ENCODE results near the gene FAM50A. TPM values are rescaled to one million over a fixed set of nuclear protein-coding genes. Genes with fewer than 3 reads are reported as not detected.

The FAM50A gene
- total and polyA plus RNA-seq, 8 donors, result 21.2 to 128 (median 23.0) TPM

DNA sequence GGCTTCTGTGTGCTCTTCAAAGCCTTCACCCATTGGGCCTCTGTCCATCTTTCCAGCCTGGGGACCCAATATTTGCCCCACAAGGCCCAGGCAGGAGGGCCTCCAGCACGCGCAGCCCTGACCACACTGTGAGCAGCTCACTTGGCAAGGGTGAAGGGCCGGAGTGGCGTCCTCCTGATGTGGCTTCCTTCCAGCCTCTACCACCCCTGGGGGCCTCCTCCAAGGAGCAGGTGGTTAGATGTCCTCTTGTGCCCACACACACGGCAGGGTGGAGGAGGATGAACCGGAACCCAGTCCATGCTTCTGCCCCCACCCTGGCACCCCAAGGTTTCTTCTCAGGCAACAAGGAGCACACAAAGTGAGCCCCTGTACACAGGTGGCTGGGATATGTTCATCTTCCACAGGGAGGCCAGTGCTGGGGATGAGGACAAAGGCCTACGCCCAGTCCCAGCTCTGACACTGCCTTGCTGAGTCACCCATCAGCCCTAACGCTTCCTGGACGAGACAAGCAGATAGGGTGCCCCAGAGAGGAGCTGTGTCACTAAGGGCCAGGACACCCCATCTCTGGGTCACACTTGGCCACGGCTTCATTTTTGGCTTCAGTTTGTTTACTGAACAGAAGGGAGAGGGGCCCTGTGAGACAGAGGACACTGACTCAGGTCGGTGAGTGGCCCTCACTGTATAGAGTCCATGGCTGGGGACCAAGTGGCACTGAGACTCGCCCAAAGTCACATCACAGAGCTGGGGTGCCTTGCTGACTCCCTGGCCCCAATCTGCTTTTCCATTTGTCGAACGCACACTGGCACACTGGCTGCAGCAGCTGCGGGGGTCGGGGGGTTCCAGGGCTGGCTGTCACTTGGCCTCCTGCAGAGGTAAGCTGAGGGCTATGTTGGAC is 40.6 kb downstream of the FAM50A start:
- intact Hi-C loops (cut with DNase I), result no loop called here
- no peak overlapping the region for H3K27ac ChIP-seq

DNA sequence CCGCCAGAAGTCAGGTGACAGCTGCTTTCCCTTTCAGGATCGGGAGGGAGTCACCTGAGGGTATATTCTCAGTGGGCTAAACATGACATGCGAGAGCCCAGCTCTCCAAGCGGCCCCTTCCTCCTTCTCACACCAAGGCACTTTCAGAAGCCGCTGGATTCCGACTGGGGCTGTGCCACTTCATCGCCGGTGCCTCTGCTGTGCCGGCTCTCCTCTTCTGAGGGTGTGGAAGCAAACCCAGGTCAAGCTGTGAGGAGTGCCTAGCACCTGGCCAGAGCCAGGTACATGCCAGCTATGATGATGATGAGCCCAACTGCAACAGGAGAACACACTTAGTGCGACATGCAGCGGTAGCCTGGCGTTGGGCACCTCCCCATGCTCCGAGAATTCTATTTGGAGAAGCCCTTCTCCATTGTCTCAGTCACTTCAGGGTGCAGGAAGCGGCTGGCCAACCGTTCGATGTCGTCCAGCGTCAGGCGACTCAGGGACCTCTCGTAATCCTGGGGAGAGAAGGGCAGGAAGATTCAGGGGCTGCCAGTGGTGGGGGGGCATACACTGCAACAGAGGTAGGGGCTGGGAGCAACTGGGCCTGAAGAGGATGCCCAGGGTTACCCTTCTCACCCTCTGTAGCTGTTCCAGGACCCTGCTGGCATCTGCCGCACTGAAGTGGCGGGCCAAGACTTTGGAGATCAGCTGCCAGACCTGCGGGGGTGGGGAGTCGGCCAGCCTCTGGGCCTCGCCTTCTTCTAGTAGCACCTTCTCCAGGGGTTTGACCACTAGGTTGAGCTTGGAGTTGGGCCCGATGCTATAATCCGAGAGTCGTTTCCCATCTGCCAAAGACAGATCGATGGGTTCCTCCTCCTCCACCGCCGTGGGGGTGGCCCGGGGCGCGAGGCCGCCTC is 41.5 kb downstream of the FAM50A start:
- no peak for ATAC-seq
- Histone ChIP-seq H3K36me3 (no peaks in the 10 kb centered on the region), H3K27ac (peak overlapping the region in 3 of 4 donors; percentile 61 to 75 (median 73)), H3K4me1 (peaks cover 0 to 5% (median 0%) of the 10 kb centered on the region in 3 donors), H3K27me3 (no peaks in the 10 kb centered on the region), H3K9me3 (no peaks in the 10 kb centered on the region), H3K4me3 (peak overlapping the region; percentile 35 to 61 (median 46))
- peak in 2 of 6 donors; percentile 54 to 73 for DNase-seq
- TF ChIP-seq, protein P1, sequence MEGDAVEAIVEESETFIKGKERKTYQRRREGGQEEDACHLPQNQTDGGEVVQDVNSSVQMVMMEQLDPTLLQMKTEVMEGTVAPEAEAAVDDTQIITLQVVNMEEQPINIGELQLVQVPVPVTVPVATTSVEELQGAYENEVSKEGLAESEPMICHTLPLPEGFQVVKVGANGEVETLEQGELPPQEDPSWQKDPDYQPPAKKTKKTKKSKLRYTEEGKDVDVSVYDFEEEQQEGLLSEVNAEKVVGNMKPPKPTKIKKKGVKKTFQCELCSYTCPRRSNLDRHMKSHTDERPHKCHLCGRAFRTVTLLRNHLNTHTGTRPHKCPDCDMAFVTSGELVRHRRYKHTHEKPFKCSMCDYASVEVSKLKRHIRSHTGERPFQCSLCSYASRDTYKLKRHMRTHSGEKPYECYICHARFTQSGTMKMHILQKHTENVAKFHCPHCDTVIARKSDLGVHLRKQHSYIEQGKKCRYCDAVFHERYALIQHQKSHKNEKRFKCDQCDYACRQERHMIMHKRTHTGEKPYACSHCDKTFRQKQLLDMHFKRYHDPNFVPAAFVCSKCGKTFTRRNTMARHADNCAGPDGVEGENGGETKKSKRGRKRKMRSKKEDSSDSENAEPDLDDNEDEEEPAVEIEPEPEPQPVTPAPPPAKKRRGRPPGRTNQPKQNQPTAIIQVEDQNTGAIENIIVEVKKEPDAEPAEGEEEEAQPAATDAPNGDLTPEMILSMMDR (IDR thresholded peaks at IDR 0.05), result no peak
- no peak for FAIRE-seq
- intact Hi-C loops (cut with DNase I), result no loop called here
- 41 to 60% methylated on average over 35 of the region's 35 CpGs for WGBS, 2 donors

More for the DNA sequence above, 40.6 kb downstream of the FAM50A start:
- peak in 1 of 6 donors; percentile 64 for DNase-seq
- H3K4me1 ChIP-seq, result peaks cover 0 to 5% (median 0%) of the 10 kb centered on the region in 3 donors
- TF ChIP-seq, protein P1 (IDR thresholded peaks at IDR 0.05), result no peak
- FAIRE-seq, result no peak
- no peak overlapping the region for H3K4me3 ChIP-seq
- H3K27me3 ChIP-seq, result no peaks in the 10 kb centered on the region
- WGBS, 2 donors, result 79 to 80% methylated on average over 16 of the region's 16 CpGs
- no peaks in the 10 kb centered on the region for H3K36me3 ChIP-seq
- H3K9me3 ChIP-seq, result no peaks in the 10 kb centered on the region
- ATAC-seq, result no peak

DNA sequence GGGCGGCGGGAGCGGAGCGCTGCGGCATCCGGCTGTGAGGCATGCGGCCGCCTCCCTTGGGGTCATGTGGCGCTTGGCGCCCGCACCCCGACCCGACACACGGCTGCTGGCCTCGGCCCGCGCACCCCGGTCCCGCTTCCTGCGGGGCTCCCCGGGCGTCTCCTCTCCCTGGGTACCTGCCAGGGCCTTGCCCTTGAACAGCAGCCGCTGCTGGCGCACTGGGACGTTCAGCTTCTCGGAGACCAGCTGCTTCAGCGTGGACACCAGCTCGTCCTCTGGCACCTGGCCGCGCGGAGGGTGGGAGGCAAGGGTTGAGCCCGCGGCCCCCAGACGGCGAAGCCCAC is 42.1 kb downstream of the FAM50A start:
- Histone ChIP-seq H3K27me3 (no peaks in the 10 kb centered on the region), H3K4me3 (peak overlapping the region; percentile 35 to 61 (median 46)), H3K9me3 (no peaks in the 10 kb centered on the region), H3K27ac (peak overlapping the region; percentile 61 to 75 (median 70)), H3K36me3 (no peaks in the 10 kb centered on the region), H3K4me1 (peaks cover 0 to 5% (median 0%) of the 10 kb centered on the region in 3 donors)
- DNase-seq (peak; percentile 48 to 88 (median 67)), ATAC-seq (peak in 2 of 4 donors; percentile 2 to 6), FAIRE-seq (no peak)
- 1 to 35% methylated on average over 28 to 35 of the region's 35 CpGs for WGBS, 2 donors
- TF ChIP-seq, protein P1 (IDR thresholded peaks at IDR 0.05), result no peak
- intact Hi-C loops (cut with DNase I), result no loop called here

DNA sequence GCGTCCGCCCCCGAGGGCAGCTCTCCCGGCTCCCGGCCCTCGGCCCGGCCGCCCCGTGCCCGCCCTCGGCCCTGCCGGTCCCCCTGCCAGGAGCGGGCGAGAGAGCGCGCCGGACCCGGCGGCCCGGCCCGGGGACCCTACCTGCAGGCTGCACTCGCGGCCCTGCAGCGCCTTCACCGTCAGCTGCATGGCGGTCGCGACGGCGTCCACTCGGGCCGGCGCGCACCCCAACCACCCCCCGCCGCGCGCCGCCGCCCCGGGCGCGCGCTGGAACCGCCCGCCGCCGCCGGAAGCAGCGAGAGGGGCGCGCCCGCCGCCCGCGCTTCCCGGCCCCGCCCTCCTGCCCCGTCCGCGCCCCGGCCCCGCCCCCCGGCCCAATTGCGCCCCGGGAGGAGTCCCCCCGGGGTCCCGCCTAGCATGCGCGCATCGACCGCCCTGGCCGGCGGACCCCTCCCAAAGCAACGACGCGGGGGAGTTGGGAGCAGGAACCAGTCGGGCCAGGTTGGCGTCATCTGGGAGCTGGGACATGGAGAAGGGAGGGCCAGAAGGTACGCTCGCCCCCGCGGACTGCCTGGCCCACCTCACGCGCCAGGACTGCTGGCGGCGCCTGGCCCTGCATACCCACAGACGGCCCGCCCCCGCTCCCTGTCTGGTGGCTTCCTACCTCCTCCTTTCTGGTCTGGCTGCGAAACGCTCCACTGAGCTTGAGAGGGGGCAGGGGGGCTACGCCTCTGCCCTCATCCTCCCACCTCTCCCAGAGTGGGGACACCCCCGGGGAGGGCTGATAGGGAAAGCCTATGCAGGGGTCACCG is 42.7 kb downstream of the FAM50A start, which contains the start of gene UBL4A:
TSS of gene UBL4A (minus strand) at position 220 of the 812 bp plus-strand sequence. CDS start at position 189, 31 bp downstream.
- Histone ChIP-seq H3K36me3 (no peaks in the 10 kb centered on the region), H3K9me3 (no peaks in the 10 kb centered on the region), H3K27me3 (no peaks in the 10 kb centered on the region), H3K4me1 (peaks cover 0 to 5% (median 0%) of the 10 kb centered on the region in 3 donors), H3K27ac (peak within 1 kb of the TSS; percentile 61 to 75 (median 70)), H3K4me3 (peak within 1 kb of the TSS; percentile 35 to 61 (median 46))
- no peak for FAIRE-seq
- peak; percentile 27 to 58 (median 46) for ATAC-seq
- TF ChIP-seq, protein P1 (IDR thresholded peaks at IDR 0.05), result no peak
- WGBS, 2 donors, result 1 to 36% methylated on average over 51 to 90 of the region's 95 CpGs
- intact Hi-C loops (cut with DNase I), result no loop called here
- peak; percentile 72 to 91 (median 80) for DNase-seq

Data from pancreas (tissue), 10 donors.